Naive thymus-derived CD4-positive, alpha-beta T cell (primary cell): ENCODE measurements around the gene ROR2. TPM values are rescaled to one million over a fixed set of nuclear protein-coding genes. Genes with fewer than 3 reads are reported as not detected.
"Not testable (repeated sequence)": the region's sequence is repeated elsewhere in the genome, so short reads cannot be mapped to it uniquely, and the experiment has no call there.

ENCODE experiments used
- ATAC-seq: fragments of 150-1000 bp; cut with Tn5 transposase; 2 replicates; pipeline ENCODE4 v1.10.0; 2021; ENCODE audit warnings: mild to moderate bottlenecking, moderate library complexity
- CTCF ChIA-PET: fragments of 350-600 bp; sonication (Branson Sonifier 250); formaldehyde crosslinking; loops from one replicate; lab custom pipeline; 2021; ENCODE audit warnings: antibody characterized with exemption; lab: Charles Lee
- POLR2A ChIA-PET: fragments of 350-600 bp; sonication (Branson Sonifier 250); formaldehyde crosslinking; loops from one replicate; lab custom pipeline; 2021; ENCODE audit warnings: antibody characterized with exemption, inconsistent platforms; lab: Charles Lee
- DNase-seq, 9 donors: peaks; one replicate each; pipeline versions ENCODE4 v3.0.0 to v3.0.0-alpha.2; 2020 to 2022; ENCODE audit warnings: mixed read lengths in 1 of 9
- H3K27ac ChIP-seq: one replicate; pipeline ENCODE4 v1.7.0; 2013; ENCODE audit warnings: mild to moderate bottlenecking, low read depth, low read length, moderate library complexity
- H3K27me3 ChIP-seq, 2 donors: one replicate each; pipeline ENCODE4 v1.7.0; 2013; ENCODE audit warnings: low read length in 2 of 2, mild to moderate bottlenecking in 2 of 2, moderate library complexity in 2 of 2; ENCODE audit not compliant: control insufficient read depth in 2 of 2, insufficient read depth in 2 of 2
- H3K36me3 ChIP-seq, 3 experiments: 1 replicate in 2 of 3; 2 replicates in 1 of 3; pipeline ENCODE4 v1.7.0; 2013; ENCODE audit warnings: low read length in 3 of 3, mild to moderate bottlenecking in 3 of 3, moderate library complexity in 1 of 3; ENCODE audit not compliant: insufficient read depth in 3 of 3, control insufficient read depth in 2 of 3
- H3K4me1 ChIP-seq, 2 donors: one replicate each; pipeline ENCODE4 v1.7.0; 2013; ENCODE audit warnings: low read length in 2 of 2, mild to moderate bottlenecking in 2 of 2, moderate library complexity in 1 of 2; ENCODE audit not compliant: control insufficient read depth in 2 of 2, insufficient read depth in 2 of 2
- H3K4me3 ChIP-seq: 2 replicates; pipeline ENCODE4 v1.7.0; 2013; ENCODE audit warnings: mild to moderate bottlenecking, low read length
- H3K9me3 ChIP-seq, 3 experiments: 1 replicate in 2 of 3; 2 replicates in 1 of 3; pipeline ENCODE4 v1.7.0; 2013; ENCODE audit warnings: low read length in 3 of 3; ENCODE audit not compliant: control insufficient read depth in 2 of 3
- H3K27ac Mint-ChIP-seq, 9 donors: one replicate each; pipeline ENCODE4 v1.8.0; 2020 to 2022; ENCODE audit warnings: mixed read lengths in 9 of 9, mild to moderate bottlenecking in 8 of 9, moderate library complexity in 5 of 9, inconsistent platforms in 2 of 9
- H3K27me3 Mint-ChIP-seq, 5 donors: one replicate each; pipeline ENCODE4 v1.8.0; 2021 to 2022; ENCODE audit warnings: mixed read lengths in 5 of 5, mild to moderate bottlenecking in 1 of 5
- H3K36me3 Mint-ChIP-seq, 5 donors: one replicate each; pipeline ENCODE4 v1.8.0; 2020 to 2022; ENCODE audit warnings: mixed read lengths in 5 of 5, mild to moderate bottlenecking in 3 of 5, inconsistent platforms in 1 of 5
- H3K4me1 Mint-ChIP-seq, 7 donors: one replicate each; pipeline ENCODE4 v1.8.0; 2020 to 2022; ENCODE audit warnings: mixed read lengths in 7 of 7, mild to moderate bottlenecking in 3 of 7, inconsistent platforms in 1 of 7
- H3K4me3 Mint-ChIP-seq, 10 donors: one replicate each; pipeline ENCODE4 v1.8.0; 2020 to 2022; ENCODE audit warnings: mild to moderate bottlenecking in 10 of 10, mixed read lengths in 10 of 10, moderate library complexity in 6 of 10, inconsistent platforms in 2 of 10
- H3K9me3 Mint-ChIP-seq, 11 donors: one replicate each; pipeline ENCODE4 v1.8.0; 2020 to 2022; ENCODE audit warnings: mixed read lengths in 11 of 11, mild to moderate bottlenecking in 4 of 11, inconsistent platforms in 1 of 11, moderate library complexity in 1 of 11
- intact Hi-C, 2 donors: fragments of 100-400 bp; cut with micrococcal nuclease; formaldehyde crosslinking; loops; one replicate each; pipeline ENCODE4 v1.15.1; 2023
- polyA plus RNA-seq, 2 donors: library from polyadenylated mRNA; unstranded; fragments of 300-500 nt; fragmentation: Illumina TruSeq; gene quantifications; one replicate each; pipeline ENCODE4 v1.2.3, GENCODE V29; 2021
- total RNA-seq, 6 experiments: library from RNA in 5 of 6; stranded (reverse) in 5 of 6; gene quantifications; 1 replicate in 5 of 6; 2 replicates in 1 of 6; pipeline ENCODE4 v1.2.3 and lab custom pipeline; 2021 to 2026

Gene ROR2
- total and polyA plus RNA-seq, 7 experiments from 2014 or later: 0.48 to 2.1 TPM; not detected in 5

GRCh38 chr9:91803151-91803940, 146.7 kb downstream of the ROR2 start:
- Mint-ChIP-seq H3K36me3 (no peaks in the 10 kb centered on the region), H3K27ac (no peak overlapping the region), H3K4me1 (peaks cover 0 to 13% (median 6%) of the 10 kb centered on the region in 7 donors), H3K4me3 (no peak overlapping the region), H3K27me3 (peaks cover 0 to 11% (median 8%) of the 10 kb centered on the region in 5 donors), H3K9me3 (no peaks in the 10 kb centered on the region)
- H3K9me3 ChIP-seq: no peaks in the 10 kb centered on the region
- CTCF ChIA-PET: no interaction called here
- H3K27me3 ChIP-seq: no peaks in the 10 kb centered on the region
- peaks cover 0 to 20% of the 10 kb centered on the region in 2 donors for H3K4me1 ChIP-seq
- no peak for DNase-seq
- no peak overlapping the region for H3K4me3 ChIP-seq
- no peaks in the 10 kb centered on the region for H3K36me3 ChIP-seq
- intact Hi-C loops: no loop called here
- no peak for ATAC-seq
- POLR2A ChIA-PET: no interaction called here
- H3K27ac ChIP-seq: no peak overlapping the region

- intact Hi-C loops: no loop called here
- CTCF ChIA-PET: no interaction called here
- POLR2A ChIA-PET: no interaction called here
These were observed 147.6 kb downstream of the ROR2 start for GRCh38 chr9:91802391-91802790.

GRCh38 chr9:91800473-91801030, 149.5 kb downstream of the ROR2 start:
- H3K4me3 Mint-ChIP-seq: no peak overlapping the region
- Histone ChIP-seq H3K27me3 (no peaks in the 10 kb centered on the region), H3K4me3 (no peak overlapping the region), H3K36me3 (no peaks in the 10 kb centered on the region), H3K4me1 (peaks cover 0 to 20% of the 10 kb centered on the region in 2 donors), H3K9me3 (no peaks in the 10 kb centered on the region), H3K27ac (no peak overlapping the region)
- no peaks in the 10 kb centered on the region for H3K36me3 Mint-ChIP-seq
- H3K4me1 Mint-ChIP-seq: peaks cover 0 to 22% (median 6%) of the 10 kb centered on the region in 7 donors
- DNase-seq (no peak), ATAC-seq (no peak)
- H3K27ac Mint-ChIP-seq: no peak overlapping the region
- peaks cover 0 to 11% (median 6%) of the 10 kb centered on the region in 5 donors for H3K27me3 Mint-ChIP-seq
- POLR2A ChIA-PET: no interaction called here
- intact Hi-C loops: no loop called here
- CTCF ChIA-PET: no interaction called here
- no peaks in the 10 kb centered on the region for H3K9me3 Mint-ChIP-seq

More at GRCh38 chr9:91802391-91802790, 147.6 kb downstream of the ROR2 start:
- DNase-seq (no peak), ATAC-seq (no peak)
- peaks cover 0 to 13% (median 6%) of the 10 kb centered on the region in 7 donors for H3K4me1 Mint-ChIP-seq
- no peak overlapping the region for H3K4me3 Mint-ChIP-seq
- peak overlapping the region in 1 of 9 donors; percentile 56 for H3K27ac Mint-ChIP-seq
- no peaks in the 10 kb centered on the region for H3K27me3 ChIP-seq
- H3K4me1 ChIP-seq: peaks cover 0 to 20% of the 10 kb centered on the region in 2 donors
- no peak overlapping the region for H3K4me3 ChIP-seq
- H3K9me3 ChIP-seq: no peaks in the 10 kb centered on the region
- no peaks in the 10 kb centered on the region for H3K36me3 Mint-ChIP-seq
- no peaks in the 10 kb centered on the region for H3K9me3 Mint-ChIP-seq
- peaks cover 0 to 11% (median 8%) of the 10 kb centered on the region in 5 donors for H3K27me3 Mint-ChIP-seq
- no peaks in the 10 kb centered on the region for H3K36me3 ChIP-seq
- no peak overlapping the region for H3K27ac ChIP-seq

GRCh38 chr9:91799113-91799744, 150.8 kb downstream of the ROR2 start:
- Histone ChIP-seq H3K4me1 (peaks cover 0 to 20% of the 10 kb centered on the region in 2 donors), H3K9me3 (no peaks in the 10 kb centered on the region), H3K4me3 (peak overlapping the region; percentile 25), H3K27ac (no peak overlapping the region), H3K36me3 (no peaks in the 10 kb centered on the region), H3K27me3 (no peaks in the 10 kb centered on the region)
- H3K4me1 Mint-ChIP-seq: peaks cover 0 to 22% (median 6%) of the 10 kb centered on the region in 7 donors
- H3K9me3 Mint-ChIP-seq: no peaks in the 10 kb centered on the region
- H3K27me3 Mint-ChIP-seq: peaks cover 0 to 11% (median 6%) of the 10 kb centered on the region in 5 donors
- H3K4me3 Mint-ChIP-seq: peak overlapping the region in 1 of 10 donors; percentile 67
- ChIA-PET POLR2A (no interaction called here), CTCF (no interaction called here)
- ATAC-seq (no peak), DNase-seq (no peak)
- peak overlapping the region in 1 of 9 donors; percentile 70 for H3K27ac Mint-ChIP-seq
- no peaks in the 10 kb centered on the region for H3K36me3 Mint-ChIP-seq
- intact Hi-C loops: no loop called here

- POLR2A ChIA-PET, H3K27me3 ChIP-seq, intact Hi-C loops, H3K27ac ChIP-seq, H3K9me3 ChIP-seq, H3K9me3 Mint-ChIP-seq, CTCF ChIA-PET, H3K36me3 Mint-ChIP-seq, H3K36me3 ChIP-seq: not testable (repeated sequence)
- Histone ChIP-seq H3K4me1 (peaks cover 0 to 20% of the 10 kb centered on the region in 2 donors), H3K4me3 (peak overlapping the region; percentile 25)
- Mint-ChIP-seq H3K27ac (peak overlapping the region in 1 of 9 donors; percentile 70), H3K4me1 (peaks cover 0 to 22% (median 6%) of the 10 kb centered on the region in 7 donors), H3K4me3 (peak overlapping the region in 1 of 10 donors; percentile 67), H3K27me3 (peaks cover 0 to 11% (median 5%) of the 10 kb centered on the region in 5 donors)
- DNase-seq (peak in 1 of 9 donors; percentile 42), ATAC-seq (peak; percentile 73)
These were observed 151.5 kb downstream of the ROR2 start for GRCh38 chr9:91798273-91799112.

GRCh38 chr9:91797517-91797916, 152.5 kb downstream of the ROR2 start:
- H3K36me3 Mint-ChIP-seq: not testable (repeated sequence)

More at GRCh38 chr9:91797517-91797916, 152.5 kb downstream of the ROR2 start:
- H3K27me3 Mint-ChIP-seq: peaks cover 0 to 11% (median 4%) of the 10 kb centered on the region in 5 donors
- H3K4me3 Mint-ChIP-seq, H3K27ac ChIP-seq, intact Hi-C loops, DNase-seq, H3K27ac Mint-ChIP-seq, H3K36me3 ChIP-seq, H3K9me3 Mint-ChIP-seq, H3K4me3 ChIP-seq, POLR2A ChIA-PET, CTCF ChIA-PET, H3K27me3 ChIP-seq, H3K9me3 ChIP-seq, ATAC-seq: not testable (repeated sequence)
- peaks cover 0 to 22% (median 6%) of the 10 kb centered on the region in 7 donors for H3K4me1 Mint-ChIP-seq
- peaks cover 0 to 20% of the 10 kb centered on the region in 2 donors for H3K4me1 ChIP-seq
